ENCODE data around the gene ECI1.
"Not testable (repeated sequence)": the region's sequence is repeated elsewhere in the genome, so short reads cannot be mapped to it uniquely, and the experiment has no call there.

The ECI1 gene

DNA sequence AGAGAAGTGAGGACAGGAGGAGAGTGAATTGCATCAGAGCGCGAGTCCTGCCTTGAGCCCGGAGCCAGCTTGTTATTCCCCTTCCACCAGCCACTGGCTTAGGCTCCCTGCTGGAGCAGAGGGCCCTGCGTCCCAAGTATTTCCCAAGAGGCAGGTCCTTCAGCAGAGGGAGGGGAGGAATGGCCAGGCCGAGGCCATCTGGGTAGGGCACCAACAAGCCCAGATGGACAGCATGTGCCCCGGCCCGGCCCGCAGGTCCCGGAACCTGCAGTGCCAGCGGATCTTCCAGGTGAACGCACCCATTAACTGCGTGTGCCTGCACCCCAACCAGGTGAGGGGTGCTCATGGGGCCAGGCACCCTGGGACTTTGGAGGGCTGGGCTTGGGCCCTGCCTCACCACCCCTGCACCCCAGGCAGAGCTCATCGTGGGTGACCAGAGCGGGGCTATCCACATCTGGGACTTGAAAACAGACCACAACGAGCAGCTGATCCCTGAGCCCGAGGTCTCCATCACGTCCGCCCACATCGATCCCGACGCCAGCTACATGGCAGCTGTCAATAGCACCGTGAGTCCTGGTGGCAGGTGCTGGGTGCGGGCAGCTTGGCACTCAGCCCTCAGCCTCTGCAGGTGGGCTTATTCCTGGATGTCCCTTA lies 44.5 kb downstream of the ECI1 start:
- Histone ChIP-seq H3K27me3 (replicated peaks; ENCODE audit: control insufficient read depth, insufficient read depth, low read length) (no peaks in the 10 kb centered on the region), H3K4me3 (ENCODE audit: low read length) (peak overlapping the region; percentile 20), H3K36me3 (ENCODE audit: control insufficient read depth, insufficient read depth, low read length, severe bottlenecking) (peaks cover 26% of the 10 kb centered on the region), H3K4me1 (ENCODE audit: control insufficient read depth, insufficient read depth, low read length) (peaks cover 18% of the 10 kb centered on the region), H3K9me3 (ENCODE audit: control insufficient read depth, low read length) (no peaks in the 10 kb centered on the region), H3K9ac (ENCODE audit: low read length) (peak overlapping the region; percentile 12)
- no peak for DNase-seq (ENCODE audit: low read depth)

DNA sequence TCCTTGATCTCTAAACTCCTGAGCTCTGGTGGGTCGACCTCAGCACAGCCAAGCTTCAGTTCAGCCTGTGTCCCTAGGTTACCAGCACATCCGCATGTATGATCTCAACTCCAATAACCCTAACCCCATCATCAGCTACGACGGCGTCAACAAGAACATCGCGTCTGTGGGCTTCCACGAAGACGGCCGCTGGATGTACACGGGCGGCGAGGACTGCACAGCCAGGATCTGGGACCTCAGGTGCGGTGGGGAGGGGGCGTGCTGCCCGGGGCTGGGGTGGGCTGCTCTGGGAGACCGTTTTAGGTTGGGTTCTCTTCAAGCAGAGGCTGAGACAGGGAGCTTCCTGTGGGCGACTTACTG lies 45.0 kb downstream of the ECI1 start:
- Histone ChIP-seq H3K27me3 (replicated peaks; ENCODE audit: control insufficient read depth, insufficient read depth, low read length) (no peaks in the 10 kb centered on the region), H3K9me3 (ENCODE audit: control insufficient read depth, low read length) (no peaks in the 10 kb centered on the region), H3K4me1 (ENCODE audit: control insufficient read depth, insufficient read depth, low read length) (peaks cover 17% of the 10 kb centered on the region), H3K4me3 (ENCODE audit: low read length) (peak overlapping the region; percentile 91), H3K9ac (ENCODE audit: low read length) (peak overlapping the region; percentile 99), H3K36me3 (ENCODE audit: control insufficient read depth, insufficient read depth, low read length, severe bottlenecking) (peaks cover 26% of the 10 kb centered on the region)
- no peak for DNase-seq (ENCODE audit: low read depth)

DNA sequence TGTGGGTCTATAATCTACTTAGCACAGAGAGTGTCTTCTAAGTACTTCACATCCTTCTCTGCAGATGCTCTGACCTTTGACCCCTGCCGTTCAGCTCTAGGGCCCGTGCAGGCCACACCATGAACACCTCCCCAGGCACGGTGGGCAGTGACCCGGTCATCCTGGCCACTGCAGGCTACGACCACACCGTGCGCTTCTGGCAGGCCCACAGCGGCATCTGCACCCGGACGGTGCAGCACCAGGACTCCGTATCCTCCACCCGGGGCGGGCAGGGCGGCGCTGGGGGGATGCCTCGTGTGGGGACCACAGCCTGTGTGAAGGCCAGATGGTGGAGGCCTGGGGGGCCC lies 45.4 kb downstream of the ECI1 start:
- H3K27me3 ChIP-seq (replicated peaks; ENCODE audit: control insufficient read depth, insufficient read depth, low read length), result no peaks in the 10 kb centered on the region
- H3K4me1 ChIP-seq (ENCODE audit: control insufficient read depth, insufficient read depth, low read length), result peaks cover 17% of the 10 kb centered on the region
- peak overlapping the region; percentile 91 for H3K4me3 ChIP-seq (ENCODE audit: low read length)
- H3K9me3 ChIP-seq (ENCODE audit: control insufficient read depth, low read length), result no peaks in the 10 kb centered on the region
- no peak for DNase-seq (ENCODE audit: low read depth)
- peak overlapping the region; percentile 99 for H3K9ac ChIP-seq (ENCODE audit: low read length)
- H3K36me3 ChIP-seq (ENCODE audit: control insufficient read depth, insufficient read depth, low read length, severe bottlenecking), result peaks cover 26% of the 10 kb centered on the region

DNA sequence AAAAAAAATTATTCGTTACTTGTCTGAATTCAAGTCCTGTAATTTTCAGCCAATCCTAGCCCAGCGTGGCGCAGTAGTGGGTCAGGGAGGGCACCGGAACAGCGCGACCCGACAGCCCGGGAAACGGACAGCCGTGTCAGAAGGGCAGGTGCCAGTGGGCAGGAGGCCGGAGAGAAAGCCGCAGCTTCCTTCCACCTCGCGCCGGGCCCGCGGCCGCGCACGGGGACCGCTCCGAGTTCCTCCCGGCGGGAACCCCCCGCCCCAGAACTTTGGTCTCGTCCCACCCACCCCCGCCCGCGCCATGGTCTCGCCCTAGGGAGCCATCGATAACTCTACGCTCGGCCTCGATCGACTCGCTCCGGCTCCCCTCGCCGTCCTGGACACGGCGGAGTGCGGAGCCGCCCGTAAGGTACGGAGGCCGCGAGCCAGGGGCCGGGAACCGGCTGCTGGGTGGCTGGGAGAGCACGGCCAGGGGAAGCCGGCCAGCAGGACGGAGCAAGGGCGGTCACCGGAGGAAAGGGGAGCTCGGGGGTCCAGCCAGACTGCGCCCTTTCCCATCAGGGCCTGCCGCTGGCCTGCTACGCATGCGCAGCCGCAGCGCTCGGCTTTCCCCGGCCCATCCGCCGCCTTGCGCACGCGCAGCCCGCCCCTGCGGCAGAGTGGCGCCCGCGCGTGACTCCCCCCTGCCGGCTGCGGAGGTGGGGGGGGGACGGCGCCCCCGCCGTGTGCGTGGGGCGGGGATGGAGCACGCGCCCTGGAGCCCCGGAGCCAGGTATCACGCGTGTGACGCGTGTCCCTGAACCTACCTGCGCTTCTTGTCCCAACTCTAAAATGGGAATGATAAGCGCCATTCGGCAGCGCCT lies 46.1 kb downstream of the ECI1 start, which contains the start of gene MLST8:
Gene MLST8, plus strand, starts transcription at position 351 of the 863 bp plus-strand sequence. CDS start 632 bp downstream, outside the sequence.
- peak; percentile 94 for DNase-seq (ENCODE audit: low read depth)
- Histone ChIP-seq H3K27me3 (replicated peaks; ENCODE audit: control insufficient read depth, insufficient read depth, low read length) (no peaks in the 10 kb centered on the region), H3K9me3 (ENCODE audit: control insufficient read depth, low read length) (peaks cover 5% of the 10 kb centered on the region), H3K4me3 (ENCODE audit: low read length) (peak within 1 kb of the TSS; percentile 91), H3K9ac (ENCODE audit: low read length) (peak within 1 kb of the TSS; percentile 99), H3K36me3 (ENCODE audit: control insufficient read depth, insufficient read depth, low read length, severe bottlenecking) (peaks cover 26% of the 10 kb centered on the region), H3K4me1 (ENCODE audit: control insufficient read depth, insufficient read depth, low read length) (peaks cover 17% of the 10 kb centered on the region)

DNA sequence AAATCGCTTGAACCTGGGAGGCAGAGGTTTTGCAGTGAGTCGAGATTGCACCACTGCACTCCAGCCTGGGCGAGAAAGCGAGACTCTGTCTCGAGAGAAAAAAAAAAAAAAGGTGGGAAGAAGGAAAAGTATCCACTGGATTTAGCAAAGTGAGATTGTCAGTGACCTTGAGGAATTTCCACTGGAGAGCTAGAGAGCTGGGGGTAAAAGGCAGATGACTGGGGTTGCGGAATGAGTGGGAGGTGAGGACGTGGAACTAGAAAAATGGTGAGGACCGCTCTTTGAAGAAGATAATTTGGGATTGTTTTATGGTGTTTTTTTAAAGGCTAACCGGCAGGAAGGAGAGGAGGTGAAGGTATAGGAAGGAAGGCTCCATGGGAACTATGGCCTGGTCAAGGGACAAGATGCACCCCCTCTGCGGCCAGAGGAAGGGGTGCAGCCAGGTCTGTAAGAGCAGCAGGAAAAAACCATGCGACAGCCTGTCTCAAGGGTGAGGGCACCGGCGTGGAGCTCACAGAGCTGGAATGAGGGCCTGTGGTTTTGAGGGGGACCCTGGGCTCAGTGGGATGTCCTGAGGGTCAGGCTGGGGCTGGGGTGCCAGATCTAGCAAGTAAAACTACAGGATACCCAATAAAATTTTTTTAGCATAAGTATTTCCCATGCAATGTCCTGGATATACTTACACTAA lies 46.8 kb downstream of the ECI1 start:
- H3K36me3 ChIP-seq (ENCODE audit: control insufficient read depth, insufficient read depth, low read length, severe bottlenecking), result peaks cover 25% of the 10 kb centered on the region
- peaks cover 5% of the 10 kb centered on the region for H3K27me3 ChIP-seq (replicated peaks; ENCODE audit: control insufficient read depth, insufficient read depth, low read length)
- H3K4me3 ChIP-seq (ENCODE audit: low read length), result peak overlapping the region; percentile 91
- H3K9ac ChIP-seq (ENCODE audit: low read length), result peak overlapping the region; percentile 99
- H3K9me3 ChIP-seq (ENCODE audit: control insufficient read depth, low read length), result peaks cover 9% of the 10 kb centered on the region
- DNase-seq (ENCODE audit: low read depth), result no peak
- H3K4me1 ChIP-seq (ENCODE audit: control insufficient read depth, insufficient read depth, low read length), result peaks cover 17% of the 10 kb centered on the region

DNA sequence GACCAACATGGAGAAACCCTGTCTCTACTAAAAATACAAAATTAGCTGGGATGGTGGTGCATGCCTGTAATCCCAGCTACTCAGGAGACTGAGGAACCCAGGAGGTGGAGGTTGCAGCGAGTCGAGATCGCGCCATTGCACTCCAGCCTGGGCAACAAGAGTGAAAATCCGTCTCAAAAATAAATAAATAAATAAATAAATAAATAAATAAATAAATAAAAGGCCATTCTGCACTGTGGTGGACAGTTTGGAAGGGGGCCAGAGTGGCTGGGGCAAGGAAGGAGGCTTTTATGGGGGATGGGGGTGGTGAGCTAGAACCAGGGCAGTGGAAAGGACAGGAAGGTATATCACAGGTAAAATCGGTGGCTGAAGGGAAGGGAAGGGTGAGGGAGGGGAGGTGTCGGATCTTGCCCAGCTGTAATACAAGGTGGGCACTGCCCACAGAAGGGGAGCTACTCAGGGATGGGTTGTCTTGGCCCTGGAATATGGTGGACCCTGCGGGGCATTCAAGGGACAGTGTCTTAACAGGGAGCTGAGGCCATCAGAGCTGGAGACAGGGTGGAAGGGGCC lies 48.2 kb downstream of the ECI1 start:
- not testable (repeated sequence) for DNase-seq (ENCODE audit: low read depth); H3K4me3 ChIP-seq (ENCODE audit: low read length); H3K9me3 ChIP-seq (ENCODE audit: control insufficient read depth, low read length); H3K9ac ChIP-seq (ENCODE audit: low read length)
- peaks cover 12% of the 10 kb centered on the region for H3K36me3 ChIP-seq (ENCODE audit: control insufficient read depth, insufficient read depth, low read length, severe bottlenecking)
- H3K27me3 ChIP-seq (replicated peaks; ENCODE audit: control insufficient read depth, insufficient read depth, low read length), result peaks cover 18% of the 10 kb centered on the region
- peaks cover 17% of the 10 kb centered on the region for H3K4me1 ChIP-seq (ENCODE audit: control insufficient read depth, insufficient read depth, low read length)

DNA sequence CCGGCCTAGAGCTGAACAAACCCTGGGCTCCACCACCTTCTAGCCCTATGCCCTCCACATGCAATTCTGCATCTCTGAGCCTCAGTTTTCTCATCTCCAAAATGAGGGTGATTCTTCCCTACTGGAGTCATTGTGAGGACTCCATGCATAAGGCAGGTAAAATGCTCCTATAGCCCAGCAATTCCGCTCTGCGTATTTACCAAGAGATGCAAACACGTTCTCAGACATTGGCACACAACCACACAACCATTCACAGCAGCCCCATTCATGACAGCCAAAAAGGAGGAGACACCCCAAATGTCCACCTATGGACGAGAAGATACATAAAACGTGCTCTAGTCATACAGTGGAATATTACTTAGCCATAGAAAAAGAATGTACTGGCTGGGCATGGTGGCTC lies 51.1 kb downstream of the ECI1 start:
- DNase-seq (ENCODE audit: low read depth), result no peak
- H3K9ac ChIP-seq (ENCODE audit: low read length), result no peak overlapping the region
- peaks cover 4% of the 10 kb centered on the region for H3K4me1 ChIP-seq (ENCODE audit: control insufficient read depth, insufficient read depth, low read length)
- peaks cover 9% of the 10 kb centered on the region for H3K9me3 ChIP-seq (ENCODE audit: control insufficient read depth, low read length)
- peaks cover 30% of the 10 kb centered on the region for H3K27me3 ChIP-seq (replicated peaks; ENCODE audit: control insufficient read depth, insufficient read depth, low read length)
- H3K36me3 ChIP-seq (ENCODE audit: control insufficient read depth, insufficient read depth, low read length, severe bottlenecking), result no peaks in the 10 kb centered on the region
- H3K4me3 ChIP-seq (ENCODE audit: low read length), result no peak overlapping the region

DNA sequence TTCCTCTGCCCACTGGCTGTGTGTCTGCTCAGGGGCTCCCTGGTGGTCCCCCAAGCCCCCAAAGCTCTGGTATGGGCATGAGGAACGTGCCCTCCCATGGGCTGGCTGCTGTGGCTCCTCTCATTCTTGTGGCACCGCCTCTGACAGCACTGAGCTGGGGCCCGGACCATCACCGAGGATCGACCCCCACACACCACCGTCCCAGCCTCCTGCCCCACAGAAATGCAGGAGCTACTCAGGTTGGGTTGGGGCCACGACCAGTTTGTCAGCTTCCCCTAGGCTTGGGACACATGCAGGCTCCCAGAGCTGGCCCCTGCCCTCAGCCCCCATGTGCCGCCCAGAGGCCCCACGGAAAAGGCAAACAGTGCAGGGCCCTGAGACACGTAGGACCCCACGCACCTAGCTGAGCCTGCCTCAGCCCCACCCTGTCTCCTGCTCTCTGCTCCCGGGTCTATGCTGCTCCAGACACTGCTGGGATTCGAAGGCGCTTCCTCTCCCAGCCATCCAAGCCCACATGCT lies 51.7 kb downstream of the ECI1 start:
- no peak overlapping the region for H3K9ac ChIP-seq (ENCODE audit: low read length)
- H3K9me3 ChIP-seq (ENCODE audit: control insufficient read depth, low read length), result peaks cover 9% of the 10 kb centered on the region
- no peaks in the 10 kb centered on the region for H3K36me3 ChIP-seq (ENCODE audit: control insufficient read depth, insufficient read depth, low read length, severe bottlenecking)
- H3K27me3 ChIP-seq (replicated peaks; ENCODE audit: control insufficient read depth, insufficient read depth, low read length), result peaks cover 36% of the 10 kb centered on the region
- H3K4me3 ChIP-seq (ENCODE audit: low read length), result no peak overlapping the region
- peaks cover 2% of the 10 kb centered on the region for H3K4me1 ChIP-seq (ENCODE audit: control insufficient read depth, insufficient read depth, low read length)
- DNase-seq (ENCODE audit: low read depth), result no peak

DNA sequence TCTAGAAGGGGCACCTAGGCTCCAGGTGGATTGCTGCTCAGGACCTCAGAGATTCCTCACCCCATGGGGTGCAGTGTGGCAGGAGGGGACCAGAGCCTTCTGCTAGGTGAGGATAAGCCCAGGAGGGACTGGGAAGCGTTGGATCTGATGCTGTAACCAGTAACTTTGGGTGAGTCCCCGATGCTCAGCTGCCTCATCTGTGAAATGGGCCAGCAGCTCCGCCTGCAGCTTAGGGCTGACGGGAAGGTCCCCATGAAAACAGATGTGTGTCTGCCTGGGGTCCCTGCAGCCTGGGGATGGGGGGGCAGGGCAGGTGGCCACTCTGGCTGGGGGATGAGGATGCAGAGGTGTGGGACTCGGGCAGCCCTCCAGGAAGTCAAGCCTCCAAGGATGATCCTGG lies 52.3 kb downstream of the ECI1 start:
- Histone ChIP-seq H3K4me1 (ENCODE audit: control insufficient read depth, insufficient read depth, low read length) (no peaks in the 10 kb centered on the region), H3K9me3 (ENCODE audit: control insufficient read depth, low read length) (peaks cover 9% of the 10 kb centered on the region), H3K9ac (ENCODE audit: low read length) (no peak overlapping the region), H3K36me3 (ENCODE audit: control insufficient read depth, insufficient read depth, low read length, severe bottlenecking) (no peaks in the 10 kb centered on the region), H3K4me3 (ENCODE audit: low read length) (no peak overlapping the region), H3K27me3 (replicated peaks; ENCODE audit: control insufficient read depth, insufficient read depth, low read length) (peaks cover 42% of the 10 kb centered on the region)
- DNase-seq (ENCODE audit: low read depth), result no peak

DNA sequence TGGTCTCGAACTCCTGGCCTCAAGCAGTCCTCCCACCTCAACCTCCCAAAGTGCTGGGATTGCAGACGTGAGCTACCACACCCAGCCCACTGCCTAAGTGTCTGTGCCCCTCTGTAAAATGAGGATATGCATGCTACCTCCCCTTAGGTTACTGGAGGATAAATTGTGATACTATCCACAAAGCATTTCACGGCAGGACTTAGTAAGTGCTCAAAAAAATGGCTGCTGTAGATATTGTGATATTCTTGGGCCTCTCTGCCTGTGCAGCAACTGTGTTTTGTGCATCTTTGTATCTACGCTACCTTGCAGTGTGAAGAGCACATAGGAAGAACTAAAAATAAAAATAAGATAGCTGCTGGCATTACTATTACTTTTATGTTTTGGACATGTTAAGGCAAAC lies 53.1 kb downstream of the ECI1 start:
- Histone ChIP-seq H3K4me3 (ENCODE audit: low read length) (no peak overlapping the region), H3K9ac (ENCODE audit: low read length) (no peak overlapping the region), H3K9me3 (ENCODE audit: control insufficient read depth, low read length) (peaks cover 9% of the 10 kb centered on the region), H3K27me3 (replicated peaks; ENCODE audit: control insufficient read depth, insufficient read depth, low read length) (peaks cover 50% of the 10 kb centered on the region), H3K4me1 (ENCODE audit: control insufficient read depth, insufficient read depth, low read length) (no peaks in the 10 kb centered on the region), H3K36me3 (ENCODE audit: control insufficient read depth, insufficient read depth, low read length, severe bottlenecking) (no peaks in the 10 kb centered on the region)
- no peak for DNase-seq (ENCODE audit: low read depth)

DNA sequence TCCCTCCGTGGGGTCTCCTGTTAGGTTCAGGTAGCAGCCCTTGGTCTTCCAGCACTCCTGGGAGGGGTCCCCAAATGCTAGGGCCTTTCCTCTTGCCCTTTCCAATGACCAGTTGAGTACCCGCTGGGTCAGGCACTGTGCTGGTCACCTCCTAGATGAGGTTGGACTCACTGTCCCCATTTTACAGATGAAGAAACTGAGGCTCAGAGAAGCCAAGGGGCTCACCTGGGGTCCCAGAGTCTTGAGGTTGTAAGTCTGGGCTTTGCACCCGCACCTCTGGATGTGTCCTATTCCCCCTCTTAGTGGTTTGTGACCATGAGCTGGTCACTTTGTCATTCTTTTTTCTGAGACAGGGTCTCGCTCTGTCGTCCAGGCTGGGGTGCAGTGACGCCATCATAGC lies 53.6 kb downstream of the ECI1 start:
- no peak overlapping the region for H3K4me3 ChIP-seq (ENCODE audit: low read length)
- peaks cover 51% of the 10 kb centered on the region for H3K27me3 ChIP-seq (replicated peaks; ENCODE audit: control insufficient read depth, insufficient read depth, low read length)
- no peaks in the 10 kb centered on the region for H3K4me1 ChIP-seq (ENCODE audit: control insufficient read depth, insufficient read depth, low read length)
- no peak for DNase-seq (ENCODE audit: low read depth)
- no peaks in the 10 kb centered on the region for H3K36me3 ChIP-seq (ENCODE audit: control insufficient read depth, insufficient read depth, low read length, severe bottlenecking)
- H3K9ac ChIP-seq (ENCODE audit: low read length), result no peak overlapping the region
- H3K9me3 ChIP-seq (ENCODE audit: control insufficient read depth, low read length), result peaks cover 9% of the 10 kb centered on the region

Measured in adipocyte (in vitro differentiated cells).